Neuronal stem cell (in vitro differentiated cells): Measurements from ENCODE around the gene IER5L.
A peak's percentile ranks its signal among the peaks of the same experiment; 100 is the strongest.

ENCODE experiments used
- DNase-seq: peaks from one replicate; pipeline ENCODE4 v3.0.0-alpha.2; 2013; ENCODE audit warnings: low spot score
- H2AFZ ChIP-seq: one replicate; pipeline ENCODE4 v1.6.1; 2013; ENCODE audit warnings: mild to moderate bottlenecking, low read length, inconsistent platforms
- H2AK5ac ChIP-seq: 2 replicates; pipeline ENCODE4 v1.6.1; 2013; ENCODE audit warnings: low read depth, mild to moderate bottlenecking, inconsistent platforms, low read length, moderate library complexity, mixed read lengths
- H2BK120ac ChIP-seq: 2 replicates; pipeline ENCODE4 v1.6.1; 2013; ENCODE audit warnings: low read depth, mild to moderate bottlenecking, inconsistent platforms, low read length, moderate library complexity, mixed read lengths
- H2BK12ac ChIP-seq: one replicate; pipeline ENCODE4 v1.6.1; 2013; ENCODE audit warnings: low read length, inconsistent platforms
- H2BK15ac ChIP-seq: 2 replicates; pipeline ENCODE4 v1.6.1; 2013; ENCODE audit warnings: mild to moderate bottlenecking, low read length, inconsistent platforms, mixed read lengths
- H2BK5ac ChIP-seq: one replicate; pipeline ENCODE4 v1.6.1; 2013; ENCODE audit warnings: inconsistent platforms, mild to moderate bottlenecking, low read length, moderate library complexity
- H3K14ac ChIP-seq: one replicate; pipeline ENCODE4 v1.6.1; 2013; ENCODE audit warnings: low read length, inconsistent platforms
- H3K18ac ChIP-seq: 2 replicates; pipeline ENCODE4 v1.6.1; 2013; ENCODE audit warnings: low read length, inconsistent platforms
- H3K23ac ChIP-seq: 2 replicates; pipeline ENCODE4 v1.6.1; 2013; ENCODE audit warnings: low read depth, mild to moderate bottlenecking, mixed read lengths, low read length, inconsistent platforms; ENCODE audit not compliant: poor library complexity
- H3K27ac ChIP-seq: replicated peaks from 3 replicates; pipeline ENCODE4 v1.5.1; 2013; ENCODE audit warnings: low read length, inconsistent platforms
- H3K27me3 ChIP-seq, 3 experiments: 2 replicates each; pipeline ENCODE4 v1.6.1; 2013; ENCODE audit warnings: low read length in 3 of 3, mild to moderate bottlenecking in 2 of 3, inconsistent platforms in 1 of 3, low read depth in 1 of 3, mixed read lengths in 1 of 3, moderate library complexity in 1 of 3; ENCODE audit not compliant: control insufficient read depth in 3 of 3, insufficient read depth in 3 of 3
- H3K36me3 ChIP-seq, 2 donors: replicated peaks in 1 of 2; 2 replicates each; pipeline ENCODE4 v1.6.1; 2013; ENCODE audit warnings: low read length in 2 of 2; ENCODE audit not compliant: control insufficient read depth in 2 of 2, insufficient read depth in 2 of 2
- H3K4ac ChIP-seq: 2 replicates; pipeline ENCODE4 v1.6.1; 2013; ENCODE audit warnings: inconsistent platforms, mild to moderate bottlenecking, low read length, moderate library complexity
- H3K4me1 ChIP-seq, 2 donors: 1 replicate in 1 of 2; 2 replicates in 1 of 2; pipeline ENCODE4 v1.6.1; 2013; ENCODE audit warnings: low read length in 2 of 2, low read depth in 1 of 2; ENCODE audit not compliant: control insufficient read depth in 2 of 2, insufficient read depth in 1 of 2
- H3K4me2 ChIP-seq: one replicate; pipeline ENCODE4 v1.6.1; 2013; ENCODE audit warnings: mild to moderate bottlenecking, low read length, inconsistent platforms; ENCODE audit not compliant: insufficient read depth, poor library complexity, severe bottlenecking
- H3K4me3 ChIP-seq, 2 donors: 2 replicates each; pipeline ENCODE4 v1.5.1; 2013; ENCODE audit warnings: low read length in 2 of 2, mild to moderate bottlenecking in 2 of 2, inconsistent platforms in 1 of 2, moderate library complexity in 1 of 2
- H3K79me1 ChIP-seq: one replicate; pipeline ENCODE4 v1.6.1; 2013; ENCODE audit warnings: low read depth, mild to moderate bottlenecking, inconsistent platforms, low read length, moderate library complexity
- H3K9ac ChIP-seq: one replicate; pipeline ENCODE4 v1.6.1; 2013; ENCODE audit warnings: mild to moderate bottlenecking, low read depth, low read length, inconsistent platforms; ENCODE audit not compliant: poor library complexity
- H3K9me3 ChIP-seq, 2 donors: replicated peaks in 1 of 2; 2 replicates each; pipeline versions ENCODE3 to v1.6.1; 2013; ENCODE audit warnings: low read length in 2 of 2, mild to moderate bottlenecking in 2 of 2, inconsistent platforms in 1 of 2, low read depth in 1 of 2, mixed read lengths in 1 of 2, moderate library complexity in 1 of 2; ENCODE audit not compliant: control insufficient read depth in 2 of 2, insufficient read depth in 1 of 2
- H4K8ac ChIP-seq: one replicate; pipeline ENCODE4 v1.6.1; 2013; ENCODE audit warnings: low read depth, mild to moderate bottlenecking, inconsistent platforms, low read length, moderate library complexity
- H4K91ac ChIP-seq: one replicate; pipeline ENCODE4 v1.6.1; 2013; ENCODE audit warnings: low read length, low read depth, mild to moderate bottlenecking, inconsistent platforms; ENCODE audit not compliant: poor library complexity
- WGBS, 2 donors: extraction: QIAGEN DNeasy Blood & Tissue Kit; methylation state at CpG; one replicate each; pipeline ENCODE4 v1.1.7; 2013; ENCODE audit warnings: missing lambda C conversion rate in 2 of 2, mixed read lengths in 1 of 2; ENCODE audit not compliant: insufficient read length in 2 of 2, insufficient replicate concordance in 1 of 2; ENCODE audit errors: extremely low coverage in 2 of 2; 5-methylcytosine and 5-hydroxymethylcytosine counted together

IER5L gene

GRCh38 chr9:129204840-129205239 is 26.8 kb upstream of the IER5L start:
- H4K91ac ChIP-seq = no peak overlapping the region
- no peak overlapping the region for H4K8ac ChIP-seq
- H3K4me2 ChIP-seq = no peak overlapping the region
- no peak for DNase-seq
- no peak overlapping the region for H3K27ac ChIP-seq
- no CpG with 5 or more reads among the region's 7 CpGs for WGBS, 2 donors
- H2BK15ac ChIP-seq = no peak overlapping the region
- H3K4me1 ChIP-seq = peaks cover 3 to 15% of the 10 kb centered on the region in 2 donors
- no peak overlapping the region for H3K9ac ChIP-seq
- H3K18ac ChIP-seq = no peak overlapping the region
- H3K14ac ChIP-seq = no peak overlapping the region
- no peak overlapping the region for H3K4ac ChIP-seq
- H3K79me1 ChIP-seq = no peaks in the 10 kb centered on the region
- H2BK12ac ChIP-seq = no peak overlapping the region
- peaks cover 0 to 4% (median 0%) of the 10 kb centered on the region in 3 experiments for H3K27me3 ChIP-seq
- no peaks in the 10 kb centered on the region for H3K36me3 ChIP-seq
- no peak overlapping the region for H2AK5ac ChIP-seq
- no peak overlapping the region for H2AFZ ChIP-seq
- H3K9me3 ChIP-seq = peaks cover 3 to 4% of the 10 kb centered on the region in 2 donors
- no peak overlapping the region for H2BK5ac ChIP-seq
- H3K4me3 ChIP-seq = no peak overlapping the region
- H3K23ac ChIP-seq = no peak overlapping the region
- H2BK120ac ChIP-seq = no peak overlapping the region

DNA sequence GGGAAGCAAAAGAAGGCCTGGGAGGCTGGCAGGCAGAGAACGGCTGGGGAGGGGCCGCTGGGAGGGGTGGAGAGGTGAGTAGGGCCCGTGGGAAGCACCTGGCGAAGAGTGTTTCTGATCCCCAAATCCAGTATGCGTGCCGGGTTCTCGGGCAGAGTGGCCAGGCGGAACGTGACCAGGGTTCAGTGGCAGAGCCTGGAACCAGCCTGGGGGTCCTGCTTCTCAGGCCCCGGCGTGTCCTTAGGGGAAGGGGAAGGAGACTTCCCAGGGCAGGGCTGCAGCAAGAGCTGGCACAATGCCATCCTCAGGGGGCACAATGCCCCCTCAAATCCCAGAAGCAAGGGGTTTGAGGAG is 25.5 kb upstream of the IER5L start:
- no CpG with 5 or more reads among the region's 11 CpGs for WGBS, 2 donors

DNA sequence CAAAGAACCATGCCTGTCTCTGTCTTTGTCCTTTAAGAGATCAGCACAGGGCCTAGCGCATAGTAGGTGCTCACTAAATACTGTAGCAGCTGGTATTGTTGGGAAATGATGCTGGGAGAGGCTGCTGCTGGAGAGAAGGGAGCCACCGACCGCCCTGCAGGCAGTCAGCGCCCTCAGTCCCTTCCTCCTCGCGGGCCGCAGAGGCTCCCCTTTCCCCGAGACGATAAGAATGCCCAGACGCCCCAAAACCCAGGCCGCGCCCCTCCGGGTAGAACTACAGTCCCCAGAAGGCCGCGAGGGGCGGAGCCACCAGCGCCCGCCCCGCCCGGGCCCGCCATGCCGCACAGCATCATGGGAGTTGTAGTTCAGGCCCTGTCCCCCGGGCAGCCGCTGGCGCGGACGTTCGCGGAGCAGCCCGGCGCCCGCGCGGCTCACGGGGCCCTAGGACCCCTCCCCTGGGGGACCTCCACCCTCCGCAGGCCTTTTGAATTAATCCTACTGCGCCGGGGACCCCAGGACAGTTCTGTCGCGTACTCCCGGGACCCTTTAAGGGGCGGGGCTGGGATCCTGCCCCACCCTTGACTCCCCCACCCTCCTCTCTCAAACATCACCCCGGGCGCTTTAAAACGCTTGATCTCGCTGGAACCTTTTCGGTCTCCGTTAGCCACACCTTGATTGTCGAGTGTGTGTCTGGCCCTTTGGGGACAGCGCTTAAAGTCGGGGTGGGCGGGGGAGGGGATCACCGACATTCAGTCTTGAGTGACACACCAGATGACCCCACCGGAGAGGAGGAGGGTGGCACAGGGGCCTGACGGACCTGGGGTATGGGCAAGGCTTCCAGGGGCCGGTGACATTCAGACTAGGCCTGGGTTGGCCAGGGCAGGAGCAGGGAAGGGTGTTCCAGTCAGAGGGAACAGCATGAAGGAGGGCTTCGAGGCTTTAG is 24.8 kb upstream of the IER5L start:
- DNase-seq = peak; percentile 77

More for the DNA sequence above, 25.5 kb upstream of the IER5L start:
- Histone ChIP-seq H3K79me1 (no peaks in the 10 kb centered on the region), H3K4ac (peak overlapping the region; percentile 81), H3K4me1 (peaks cover 2 to 10% of the 10 kb centered on the region in 2 donors), H4K8ac (no peak overlapping the region), H3K14ac (no peak overlapping the region), H2BK12ac (no peak overlapping the region), H2BK5ac (peak overlapping the region; percentile 6), H3K23ac (no peak overlapping the region), H2BK15ac (peak overlapping the region; percentile 15), H3K27me3 (peaks cover 0 to 4% (median 4%) of the 10 kb centered on the region in 3 experiments), H3K18ac (peak overlapping the region; percentile 93), H3K27ac (no peak overlapping the region), H3K9me3 (peaks cover 3 to 4% of the 10 kb centered on the region in 2 donors), H3K9ac (no peak overlapping the region), H3K4me2 (no peak overlapping the region), H3K4me3 (no peak overlapping the region), H3K36me3 (no peaks in the 10 kb centered on the region), H2AK5ac (peak overlapping the region; percentile 64), H2BK120ac (no peak overlapping the region), H2AFZ (peak overlapping the region; percentile 97), H4K91ac (no peak overlapping the region)
- no peak for DNase-seq

GRCh38 chr9:129201866-129202265 is 23.8 kb upstream of the IER5L start:
- peaks cover 3 to 9% of the 10 kb centered on the region in 2 donors for H3K4me1 ChIP-seq
- no peak overlapping the region for H3K4me3 ChIP-seq
- no peaks in the 10 kb centered on the region for H3K79me1 ChIP-seq
- no peak overlapping the region for H3K14ac ChIP-seq
- DNase-seq = no peak
- no peak overlapping the region for H3K18ac ChIP-seq
- no peak overlapping the region for H2BK12ac ChIP-seq
- WGBS, 2 donors = no CpG with 5 or more reads among the region's 9 CpGs
- H4K91ac ChIP-seq = no peak overlapping the region
- H2BK15ac ChIP-seq = no peak overlapping the region
- H2BK5ac ChIP-seq = peak overlapping the region; percentile 2
- no peak overlapping the region for H2BK120ac ChIP-seq
- no peak overlapping the region for H3K9ac ChIP-seq
- no peak overlapping the region for H2AFZ ChIP-seq
- no peak overlapping the region for H3K4me2 ChIP-seq
- no peak overlapping the region for H4K8ac ChIP-seq
- no peak overlapping the region for H3K23ac ChIP-seq
- H3K27ac ChIP-seq = no peak overlapping the region
- H3K36me3 ChIP-seq = no peaks in the 10 kb centered on the region
- peaks cover 3 to 4% of the 10 kb centered on the region in 2 donors for H3K9me3 ChIP-seq
- H2AK5ac ChIP-seq = no peak overlapping the region
- H3K4ac ChIP-seq = no peak overlapping the region
- peaks cover 0 to 9% (median 4%) of the 10 kb centered on the region in 3 experiments for H3K27me3 ChIP-seq

More for the DNA sequence above, 24.8 kb upstream of the IER5L start:
- H3K14ac ChIP-seq = no peak overlapping the region
- no peaks in the 10 kb centered on the region for H3K36me3 ChIP-seq
- peak overlapping the region; percentile 15 for H2BK15ac ChIP-seq
- H3K9ac ChIP-seq = no peak overlapping the region
- no peak overlapping the region for H3K23ac ChIP-seq
- no peak overlapping the region for H2BK12ac ChIP-seq
- H2BK120ac ChIP-seq = no peak overlapping the region
- H3K27ac ChIP-seq = no peak overlapping the region
- H3K27me3 ChIP-seq = peaks cover 0 to 8% (median 4%) of the 10 kb centered on the region in 3 experiments
- H3K4ac ChIP-seq = peak overlapping the region; percentile 81
- no peak overlapping the region for H4K91ac ChIP-seq
- H3K4me2 ChIP-seq = peak overlapping the region; percentile 62
- peak overlapping the region; percentile 93 for H3K18ac ChIP-seq
- H2AFZ ChIP-seq = peak overlapping the region; percentile 97
- H2BK5ac ChIP-seq = peak overlapping the region; percentile 6
- peaks cover 3 to 4% of the 10 kb centered on the region in 2 donors for H3K9me3 ChIP-seq
- peak overlapping the region; percentile 64 for H2AK5ac ChIP-seq
- peak overlapping the region; percentile 100 for H4K8ac ChIP-seq
- H3K4me1 ChIP-seq = peaks cover 3 to 9% of the 10 kb centered on the region in 2 donors
- no peaks in the 10 kb centered on the region for H3K79me1 ChIP-seq
- peak overlapping the region; percentile 47 to 77 for H3K4me3 ChIP-seq
- no CpG with 5 or more reads among the region's 57 CpGs for WGBS, 2 donors
